ENCODE measurements around the gene NELL2.
"Not testable (repeated sequence)": the region's sequence is repeated elsewhere in the genome, so short reads cannot be mapped to it uniquely, and the experiment has no call there.

The NELL2 gene

DNA sequence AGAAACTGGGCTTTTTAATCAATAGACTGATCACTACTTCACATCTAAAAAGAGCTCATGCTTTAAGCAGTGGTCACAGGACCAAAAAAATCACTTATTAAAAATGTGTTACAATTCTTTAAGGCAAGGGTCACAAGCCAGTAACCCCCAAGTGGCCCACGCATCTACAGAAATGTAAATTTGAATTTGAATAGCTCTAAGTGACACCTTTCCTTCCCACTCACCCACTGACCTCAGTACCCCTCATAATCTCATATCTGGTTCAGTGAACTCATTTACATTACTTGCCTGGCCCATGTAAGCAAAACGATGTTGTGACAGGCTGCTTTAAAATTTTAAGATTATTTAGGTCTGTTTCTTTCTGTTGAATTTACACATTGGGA lies 27.4 kb downstream of the NELL2 start:
- DNase-seq (ENCODE audit: low read depth, low spot score): no peak
- H3K27ac ChIP-seq: no peak overlapping the region

DNA sequence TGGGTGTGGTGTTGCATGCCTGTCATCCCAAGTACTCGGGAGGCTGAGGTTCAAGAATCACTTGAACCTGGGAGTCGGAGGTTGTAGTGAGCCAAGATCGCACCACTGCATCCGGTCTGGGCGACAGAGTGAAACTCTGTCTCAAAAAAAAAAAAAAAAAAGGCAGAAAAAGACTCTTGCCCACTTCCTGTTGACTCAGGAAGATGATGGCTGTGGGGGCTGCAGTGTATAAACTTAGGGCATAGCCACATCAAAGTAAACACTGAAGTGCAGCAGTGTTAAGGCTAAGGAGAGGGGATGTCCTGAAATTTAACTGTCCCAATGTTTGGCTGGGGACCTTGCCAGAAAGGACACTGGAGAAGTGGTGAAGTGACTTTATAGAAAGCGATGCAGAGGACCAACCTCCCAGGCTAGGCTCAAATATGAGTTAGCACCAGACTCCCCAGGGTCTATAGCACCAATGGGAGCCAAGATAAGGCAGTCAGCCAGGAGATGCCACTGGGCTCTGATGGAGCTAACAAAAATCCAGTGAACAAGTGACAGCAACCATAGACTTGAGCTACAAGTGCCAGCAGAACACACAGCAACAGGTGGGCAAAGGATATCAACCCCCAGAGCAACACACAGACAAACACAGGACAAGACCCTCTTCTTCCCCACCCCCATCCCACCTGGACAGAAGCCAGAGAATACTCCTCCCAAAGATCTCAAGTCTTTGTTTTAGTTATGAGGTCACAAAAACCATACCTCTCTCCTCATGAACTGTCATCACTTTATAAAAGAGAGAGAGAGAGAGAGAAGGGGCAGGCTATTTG lies 28.0 kb downstream of the NELL2 start:
- no peak for DNase-seq (ENCODE audit: low read depth, low spot score)
- H3K27ac ChIP-seq: no peak overlapping the region

DNA sequence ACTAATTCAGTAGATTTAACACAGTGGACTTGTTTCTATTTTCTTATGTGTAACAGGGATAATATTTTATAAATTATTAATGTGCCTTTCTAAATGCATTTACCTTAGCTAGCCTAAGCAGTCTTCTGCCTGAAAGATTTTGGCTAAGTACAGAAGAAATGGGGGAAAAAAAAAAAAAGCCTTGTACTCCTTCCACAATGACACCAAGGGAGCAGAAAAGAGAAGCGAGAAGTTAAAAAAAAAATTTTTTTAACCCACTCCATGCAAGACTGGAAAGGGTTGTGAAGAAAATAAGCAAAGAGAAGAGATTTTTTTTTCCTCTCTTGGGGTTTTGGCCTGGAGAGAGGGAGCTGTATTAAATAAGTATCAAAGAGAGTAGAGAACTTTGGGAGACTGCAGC lies 28.7 kb downstream of the NELL2 start:
- no peak overlapping the region for H3K27ac ChIP-seq
- no peak for DNase-seq (ENCODE audit: low read depth, low spot score)

DNA sequence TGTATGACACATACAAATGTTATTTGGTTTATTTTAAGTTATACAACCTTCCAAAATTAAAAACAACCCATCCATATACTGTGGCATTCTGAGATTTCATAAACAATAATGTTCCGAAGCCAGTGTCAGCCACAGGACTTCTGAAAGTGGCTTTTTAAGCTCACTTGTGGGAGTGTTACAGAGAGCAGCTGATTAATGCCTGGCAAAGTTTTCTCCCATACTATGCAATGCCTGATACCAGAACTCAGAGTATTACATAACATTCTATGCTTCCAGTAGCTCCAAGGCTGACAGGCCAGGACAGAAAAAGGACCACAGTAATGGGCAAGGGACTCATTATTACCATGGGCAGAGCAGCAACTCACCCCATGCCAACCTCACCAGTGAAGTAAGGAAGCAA lies 29.3 kb downstream of the NELL2 start:
- H3K27ac ChIP-seq: no peak overlapping the region

DNA sequence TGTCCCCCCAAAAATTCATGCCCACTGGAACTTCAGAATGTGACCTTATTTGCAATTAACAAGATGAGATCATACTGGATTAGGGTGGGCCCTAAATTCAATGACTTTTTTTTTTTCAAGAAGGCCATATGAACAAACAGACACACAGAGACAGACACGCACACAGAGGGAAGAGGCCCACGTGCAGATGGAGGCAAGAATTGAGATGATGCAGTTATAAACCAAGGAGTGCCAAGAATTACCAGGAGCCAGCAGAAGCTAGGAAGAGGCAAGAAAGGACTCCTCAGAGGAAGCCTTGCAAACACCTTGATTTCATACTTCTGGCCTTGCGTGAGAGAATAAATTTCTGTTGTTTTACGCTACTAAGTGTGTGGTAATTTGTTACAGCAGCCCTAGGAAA lies 33.4 kb downstream of the NELL2 start:
- H3K27ac ChIP-seq: no peak overlapping the region
- DNase-seq (ENCODE audit: low read depth, low spot score): no peak

More for the DNA sequence above, 29.3 kb downstream of the NELL2 start:
- DNase-seq (ENCODE audit: low read depth, low spot score): no peak

DNA sequence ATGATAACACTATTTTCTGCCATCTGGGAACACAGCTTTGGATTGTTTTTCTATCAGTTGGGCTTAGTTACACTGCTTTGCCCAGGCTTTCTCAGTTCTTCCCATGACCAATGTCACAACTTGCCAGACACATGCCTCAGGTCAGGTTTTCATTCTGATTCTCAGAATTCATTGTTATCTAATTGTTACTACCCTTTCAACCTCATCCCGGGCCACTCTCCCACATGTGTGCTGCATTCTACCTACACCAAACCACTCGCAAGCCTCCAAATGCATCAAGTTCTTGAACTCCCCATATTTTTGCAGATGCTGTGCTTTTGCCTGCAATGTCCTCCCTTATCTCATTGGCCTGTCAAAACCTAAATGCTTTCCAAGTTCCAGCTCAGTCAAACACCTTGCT lies 36.3 kb downstream of the NELL2 start:
- H3K27ac ChIP-seq: no peak overlapping the region
- DNase-seq (ENCODE audit: low read depth, low spot score): no peak

DNA sequence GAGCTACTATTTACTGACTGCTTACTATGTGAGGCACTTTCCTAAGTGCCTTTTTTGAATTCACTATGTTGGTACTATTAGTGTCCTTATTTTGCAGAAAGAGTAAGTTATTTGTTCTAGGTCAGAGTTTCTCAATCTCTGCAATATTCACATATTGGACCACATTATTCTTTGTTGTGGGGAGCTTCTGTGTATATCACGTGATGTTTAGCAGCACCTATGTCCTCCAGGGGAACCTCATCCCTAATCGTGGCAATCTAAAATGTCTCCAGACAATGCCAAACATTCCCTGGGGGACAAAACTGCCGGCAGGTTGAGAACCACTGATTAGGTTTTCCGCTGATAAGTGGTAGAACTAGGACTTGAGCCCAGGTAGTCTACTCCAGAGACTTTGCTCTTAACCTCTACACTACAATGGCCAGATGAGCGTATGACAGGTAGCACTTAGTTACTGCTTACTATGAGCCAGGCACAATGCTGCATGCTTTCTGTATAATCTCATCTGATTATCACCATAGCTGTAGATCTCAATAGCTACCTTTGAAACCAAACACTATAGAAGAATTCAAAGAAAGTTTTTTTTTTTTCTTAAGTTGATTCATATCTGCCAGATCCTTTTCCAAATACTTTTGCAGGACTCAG lies 38.9 kb downstream of the NELL2 start:
- H3K27ac ChIP-seq: no peak overlapping the region
- DNase-seq (ENCODE audit: low read depth, low spot score): no peak

DNA sequence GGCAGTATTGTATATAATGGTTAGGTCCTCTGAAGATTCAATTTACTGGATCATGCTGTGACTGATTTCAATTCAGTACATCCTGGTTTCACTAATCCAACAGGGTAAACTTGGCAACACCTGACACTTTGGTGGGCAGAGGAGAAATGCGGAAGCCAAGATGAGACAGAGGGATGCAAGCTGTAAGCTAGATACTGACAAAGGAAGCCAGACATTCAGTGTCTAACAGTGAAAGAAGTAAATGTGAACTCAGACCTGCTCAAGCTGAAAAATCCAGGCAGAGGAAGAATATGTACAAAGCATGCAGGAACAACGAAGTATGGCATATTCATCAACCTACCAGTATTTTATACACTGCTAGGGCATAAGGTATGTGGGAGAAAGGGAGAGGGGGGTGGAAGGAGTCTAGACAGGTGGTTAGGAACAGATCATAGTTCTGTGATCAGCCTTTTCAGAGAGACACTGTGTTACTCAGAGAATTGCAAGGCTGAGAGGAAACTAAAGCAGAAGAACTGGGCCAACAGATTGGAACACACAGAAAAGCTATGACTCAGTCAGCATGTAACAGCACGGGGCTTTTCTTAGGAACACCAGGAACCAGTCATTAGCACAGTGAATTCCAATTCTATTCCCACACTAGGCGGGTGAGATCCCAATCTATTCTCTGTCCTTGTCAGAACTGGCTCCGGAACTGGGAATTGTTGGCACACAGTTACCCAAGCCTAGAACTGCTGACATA lies 40.3 kb downstream of the NELL2 start:
- no peak overlapping the region for H3K27ac ChIP-seq
- DNase-seq (ENCODE audit: low read depth, low spot score): peak; percentile 53

DNA sequence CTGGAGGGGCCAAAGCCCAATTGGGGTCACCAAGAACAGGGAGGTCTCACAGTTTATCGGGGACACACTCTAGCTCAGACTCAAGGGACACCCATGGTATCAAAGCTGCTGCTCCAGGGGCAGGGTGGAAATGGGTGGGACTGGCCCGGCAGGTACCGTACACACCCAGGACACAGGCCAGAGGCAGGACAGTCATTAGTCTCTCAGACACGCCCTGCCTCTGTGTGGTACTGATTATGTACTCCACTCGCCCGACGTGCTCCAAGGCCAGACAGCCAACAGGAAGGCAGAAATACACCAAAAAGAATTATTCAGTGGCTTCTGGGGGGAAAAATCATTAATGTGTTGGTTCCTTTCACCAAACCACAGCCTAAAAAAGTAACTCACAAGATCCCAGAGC lies 41.1 kb downstream of the NELL2 start:
- H3K27ac ChIP-seq; DNase-seq (ENCODE audit: low read depth, low spot score): not testable (repeated sequence)

DNA sequence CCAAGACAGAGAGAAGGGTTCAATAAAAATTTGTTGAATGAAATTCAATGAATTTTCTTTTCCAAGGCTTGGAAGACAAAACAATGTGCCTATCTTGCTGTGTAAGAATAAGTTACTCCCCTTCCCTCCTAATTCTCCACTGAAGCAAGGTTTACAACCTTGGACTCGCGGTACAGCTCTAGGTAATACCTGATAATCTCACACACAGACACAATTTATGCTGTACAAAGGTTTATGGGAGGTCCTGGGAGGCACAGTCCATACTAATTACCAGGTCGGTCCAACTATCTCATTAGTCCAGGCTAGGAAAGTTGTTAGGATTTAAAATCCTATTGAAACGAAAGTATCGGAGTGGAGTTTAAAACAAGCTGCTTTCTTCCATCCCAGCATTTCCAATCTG lies 42.6 kb downstream of the NELL2 start:
- no peak overlapping the region for H3K27ac ChIP-seq
- no peak for DNase-seq (ENCODE audit: low read depth, low spot score)

DNA sequence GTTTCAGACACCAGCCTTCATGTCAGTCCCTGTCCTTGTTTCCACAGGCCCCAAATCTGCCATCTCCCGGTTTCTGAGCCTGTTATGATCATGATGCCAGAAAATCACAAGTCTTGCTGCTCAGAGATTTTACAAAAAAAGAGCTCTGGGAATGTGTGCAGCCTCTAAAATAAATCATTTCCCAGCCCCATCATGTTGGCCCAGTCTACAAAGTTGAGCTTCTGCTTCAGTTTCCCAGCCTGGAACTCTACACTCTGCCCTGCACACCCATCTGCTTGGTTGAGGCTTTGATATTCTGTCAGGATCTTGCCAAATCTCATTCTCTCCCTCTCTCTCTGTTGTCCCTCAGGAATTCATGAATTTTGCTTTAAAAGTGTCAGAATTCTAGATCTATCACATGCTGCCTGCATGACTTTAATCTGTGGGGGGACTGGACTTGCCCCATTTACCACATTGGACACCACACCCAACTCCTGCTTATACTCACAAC lies 45.5 kb downstream of the NELL2 start:
- H3K27ac ChIP-seq: no peak overlapping the region
- DNase-seq (ENCODE audit: low read depth, low spot score): no peak

DNA sequence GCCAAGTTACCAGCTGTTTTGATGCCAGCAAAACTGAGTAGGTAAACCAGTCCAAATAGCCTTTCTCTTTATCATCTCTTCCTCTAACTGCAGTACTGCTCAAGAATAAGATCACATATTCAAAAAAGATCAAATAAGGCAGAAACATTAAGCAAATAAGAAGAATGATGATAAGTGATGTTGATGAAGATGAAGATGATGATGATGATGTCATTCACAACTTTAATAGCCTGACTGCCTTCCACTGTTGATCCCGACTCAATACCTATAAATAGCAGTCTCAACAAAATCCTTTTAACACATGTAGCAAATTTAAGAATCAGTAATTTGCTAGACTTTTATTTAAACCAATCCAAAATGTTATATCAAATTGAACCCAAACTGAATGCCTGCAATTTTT lies 47.1 kb downstream of the NELL2 start:
- H3K27ac ChIP-seq: no peak overlapping the region
- DNase-seq (ENCODE audit: low read depth, low spot score): no peak

DNA sequence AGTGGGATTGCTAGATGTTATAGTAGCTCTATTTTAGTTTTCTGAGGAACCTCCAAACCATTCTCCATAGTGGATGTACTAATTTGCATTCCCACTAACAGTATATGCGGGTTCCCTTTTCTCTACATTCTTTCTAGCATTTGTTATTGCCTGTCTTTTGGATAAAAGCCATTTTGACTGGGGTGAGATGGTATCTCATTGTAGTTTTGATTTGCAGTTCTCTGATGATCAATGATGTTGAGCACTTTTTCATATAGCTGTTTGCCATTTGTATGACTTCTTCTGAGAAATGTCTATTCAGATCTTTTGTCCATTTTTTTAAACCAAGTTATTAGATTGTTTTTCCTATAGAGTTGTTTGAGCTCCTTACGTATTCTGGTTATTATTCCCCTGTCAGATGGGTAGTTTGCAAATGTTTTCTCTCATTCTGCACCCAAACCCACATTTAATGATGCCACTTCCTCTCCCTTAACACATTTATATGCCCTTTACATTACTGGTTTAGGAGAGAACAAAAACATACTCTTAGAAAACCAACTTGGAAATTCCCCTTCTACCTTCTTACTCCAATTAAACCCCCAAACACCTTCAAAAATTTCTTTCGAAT lies 48.2 kb downstream of the NELL2 start:
- DNase-seq (ENCODE audit: low read depth, low spot score): no peak
- H3K27ac ChIP-seq: no peak overlapping the region

DNA sequence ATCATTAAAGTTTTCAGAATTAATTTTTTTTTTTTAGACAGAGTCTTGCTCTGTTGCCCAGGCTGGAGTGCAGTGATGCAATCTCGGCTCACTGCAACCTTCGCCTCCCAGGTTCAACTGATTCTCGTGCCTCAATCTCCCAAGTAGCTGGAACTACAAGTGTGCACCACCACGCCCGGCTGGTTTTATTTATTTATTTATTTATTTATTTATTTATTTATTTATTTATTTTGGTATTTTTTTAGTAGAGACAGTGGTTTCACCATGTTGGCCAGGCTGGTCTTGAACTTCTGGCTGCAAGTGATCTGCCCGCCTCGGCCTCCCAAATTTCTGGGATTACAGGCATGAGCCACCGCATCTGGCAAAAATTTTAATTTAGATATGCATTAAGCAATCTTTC lies 54.4 kb downstream of the NELL2 start:
- DNase-seq (ENCODE audit: low read depth, low spot score); H3K27ac ChIP-seq: not testable (repeated sequence)

DNA sequence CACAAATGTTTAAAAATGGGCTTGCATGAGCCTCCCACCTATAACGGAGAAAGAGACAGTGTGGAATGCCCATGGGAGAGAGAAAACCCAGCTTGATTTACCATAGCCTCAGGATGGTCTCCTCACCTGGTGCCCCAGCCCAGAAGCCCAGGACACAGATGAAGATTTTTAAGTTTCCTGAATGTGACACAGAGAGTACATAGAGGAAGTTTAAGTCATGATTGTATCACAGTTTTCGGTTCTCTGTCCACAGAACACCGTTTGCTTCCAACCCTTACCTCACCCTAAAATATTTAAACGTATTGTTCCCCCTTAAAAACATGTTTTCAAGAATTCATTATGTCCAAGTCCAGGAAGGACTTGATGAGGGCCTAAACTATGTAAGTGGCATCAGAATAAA lies 56.2 kb downstream of the NELL2 start:
- no peak overlapping the region for H3K27ac ChIP-seq
- no peak for DNase-seq (ENCODE audit: low read depth, low spot score)

DNA sequence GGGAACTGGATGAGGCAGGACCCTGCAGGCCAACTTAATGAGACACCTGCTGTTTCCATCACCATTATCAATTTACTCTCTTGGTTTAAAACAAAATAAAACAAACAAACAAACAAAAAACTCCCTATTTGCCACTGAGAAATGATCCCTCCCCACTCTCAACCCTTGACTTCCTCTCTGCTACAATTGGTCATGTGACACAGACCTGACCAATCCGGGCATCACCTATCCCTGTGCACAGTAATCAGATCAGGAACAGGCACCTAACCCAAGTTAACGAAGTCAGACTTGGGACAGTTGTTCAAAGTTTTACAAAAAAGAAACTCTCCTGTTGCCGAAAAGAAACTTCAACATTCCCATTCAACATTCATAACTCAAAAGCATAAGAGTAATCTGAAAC lies 58.4 kb downstream of the NELL2 start:
- no peak overlapping the region for H3K27ac ChIP-seq
- no peak for DNase-seq (ENCODE audit: low read depth, low spot score)

DNA sequence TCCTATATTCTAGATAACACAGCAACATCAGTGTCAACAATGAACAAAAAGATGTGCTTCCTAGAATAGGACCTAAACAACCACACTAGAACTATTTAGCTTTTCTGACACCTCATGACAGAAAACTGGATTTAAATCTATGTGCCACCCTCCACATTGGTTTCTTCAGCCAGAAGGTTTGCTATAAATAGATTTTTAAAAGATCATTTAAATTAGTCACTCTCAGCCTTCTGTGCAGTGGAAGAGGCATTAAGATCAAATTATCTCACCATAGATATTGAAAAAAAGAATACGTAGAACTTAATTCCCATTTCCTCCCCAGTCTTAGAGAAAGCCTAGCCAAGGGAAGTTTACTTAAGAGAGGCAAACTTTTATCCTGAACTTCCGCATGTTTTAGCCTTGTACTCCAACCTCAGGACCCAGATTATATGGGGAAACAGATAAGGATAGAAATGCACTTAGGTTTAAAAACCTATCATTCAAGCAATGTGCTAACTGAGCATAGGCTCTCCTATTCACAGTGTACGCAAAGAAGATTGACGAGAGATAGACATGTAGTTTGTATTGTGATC lies 59.6 kb downstream of the NELL2 start:
- H3K27ac ChIP-seq: no peak overlapping the region
- no peak for DNase-seq (ENCODE audit: low read depth, low spot score)

DNA sequence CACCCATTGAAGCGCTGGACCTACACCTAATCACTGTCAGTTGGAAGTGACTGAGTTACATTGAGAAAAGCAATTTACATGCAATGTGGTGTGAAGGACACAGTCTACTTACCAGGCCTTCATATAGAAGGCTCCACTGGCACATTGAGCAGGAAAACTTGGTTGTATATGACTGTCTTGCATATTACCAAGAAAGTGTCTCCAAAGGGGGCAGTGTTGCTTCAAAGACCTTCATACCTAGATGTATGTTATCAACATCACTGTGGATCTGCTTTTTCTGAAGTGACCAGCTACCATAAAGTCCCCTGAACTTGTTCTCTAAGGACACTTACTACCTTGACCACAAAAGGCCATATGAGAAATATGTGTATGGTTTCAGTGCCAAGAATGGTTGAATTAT lies 64.1 kb downstream of the NELL2 start:
- no peak overlapping the region for H3K27ac ChIP-seq
- no peak for DNase-seq (ENCODE audit: low read depth, low spot score)

DNA sequence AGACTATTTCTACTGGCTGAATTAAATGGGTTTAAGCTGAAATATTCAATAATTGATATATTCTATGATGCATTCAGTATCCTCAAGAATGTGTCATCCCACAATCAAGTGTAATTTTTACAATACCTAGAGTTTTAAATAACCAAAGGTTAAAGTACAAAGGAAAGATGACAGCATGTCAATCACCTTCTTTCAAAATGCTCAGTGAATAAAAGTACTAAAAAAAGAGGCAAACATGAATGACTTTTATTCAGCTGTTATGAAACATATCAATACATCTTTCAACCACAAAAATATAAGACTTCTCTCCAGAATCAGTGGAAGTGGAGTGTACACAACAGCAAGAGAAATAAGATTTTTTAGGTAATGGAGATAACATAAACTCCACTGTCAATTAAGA lies 72.0 kb downstream of the NELL2 start:
- DNase-seq (ENCODE audit: low read depth, low spot score): no peak
- no peak overlapping the region for H3K27ac ChIP-seq

DNA sequence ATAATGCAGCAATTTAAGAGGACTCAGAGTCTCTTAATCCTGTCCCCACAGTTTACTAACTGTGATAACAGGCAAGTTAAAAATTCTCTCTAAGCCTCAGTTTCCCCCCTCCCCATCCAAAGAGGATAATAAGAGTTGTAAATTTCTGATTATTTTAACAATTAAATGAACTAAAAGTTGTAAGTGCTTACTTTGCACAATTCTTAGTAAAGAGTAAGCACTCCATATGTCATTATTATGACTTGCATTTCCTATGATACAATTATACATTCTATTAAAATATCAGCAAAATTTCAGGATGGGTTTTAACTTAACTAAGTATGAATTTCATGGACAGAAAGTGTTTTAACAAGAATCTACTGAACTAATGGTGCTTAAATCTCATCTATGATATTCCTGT lies 80.1 kb downstream of the NELL2 start:
- DNase-seq (ENCODE audit: low read depth, low spot score): no peak
- no peak overlapping the region for H3K27ac ChIP-seq

Data from epithelial cell of prostate (primary cell).